ENCODE results near the gene ULBP1.
"Not testable (repeated sequence)": the region's sequence is repeated elsewhere in the genome, so short reads cannot be mapped to it uniquely, and the experiment has no call there.

ULBP1 gene

GRCh38 chr6:149978610-149979009, 14.9 kb downstream of the ULBP1 start:
- DNase-seq = no peak

- no peak for DNase-seq
These were observed 15.6 kb downstream of the ULBP1 start for GRCh38 chr6:149979293-149979692.

- no peak for DNase-seq
These were observed 19.4 kb downstream of the ULBP1 start for GRCh38 chr6:149983145-149983544.

GRCh38 chr6:149984773-149985172, 21.0 kb downstream of the ULBP1 start:
- no peak for DNase-seq

GRCh38 chr6:149985481-149985937, 21.8 kb downstream of the ULBP1 start:
- DNase-seq = no peak

- DNase-seq = no peak
These were observed 23.9 kb downstream of the ULBP1 start for GRCh38 chr6:149987602-149988107.

- no peak for DNase-seq
These were observed 25.0 kb downstream of the ULBP1 start for GRCh38 chr6:149988550-149989346.

GRCh38 chr6:149990212-149990660, 26.5 kb downstream of the ULBP1 start:
- DNase-seq = no peak

GRCh38 chr6:149990661-149991471, 27.1 kb downstream of the ULBP1 start:
- DNase-seq = no peak

- not testable (repeated sequence) for DNase-seq
These were observed 27.7 kb downstream of the ULBP1 start for GRCh38 chr6:149991472-149991795.

- no peak for DNase-seq
These were observed 28.1 kb downstream of the ULBP1 start for GRCh38 chr6:149991838-149992237.

- no peak for DNase-seq
These were observed 31.6 kb downstream of the ULBP1 start for GRCh38 chr6:149995235-149995750.

GRCh38 chr6:149995971-149996370, 32.2 kb downstream of the ULBP1 start:
- DNase-seq = no peak

GRCh38 chr6:149999636-150000035, 35.9 kb downstream of the ULBP1 start:
- DNase-seq = no peak

- DNase-seq = no peak
These were observed 37.7 kb downstream of the ULBP1 start for GRCh38 chr6:150001295-150002008.

- no peak for DNase-seq
These were observed 39.0 kb downstream of the ULBP1 start for GRCh38 chr6:150002710-150003109.

GRCh38 chr6:150003599-150003998, 39.9 kb downstream of the ULBP1 start:
- DNase-seq = not testable (repeated sequence)

GRCh38 chr6:150004101-150004782, 40.5 kb downstream of the ULBP1 start:
- DNase-seq = peak; percentile 53

- peak; percentile 85 for DNase-seq
These were observed 41.3 kb downstream of the ULBP1 start for GRCh38 chr6:150004783-150005717.

- DNase-seq = no peak
These were observed 42.3 kb downstream of the ULBP1 start for GRCh38 chr6:150005761-150006651.
